ENCODE data around the gene GTF2A1.

GRCh38 chr14:81269979-81270375 lies 49.2 kb upstream of the GTF2A1 start:
- TF ChIP-seq CTCF (conservative IDR thresholded peaks at IDR 0.05; ENCODE audit: low read depth, low read length) (no peak), EZH2 (IDR thresholded peaks at IDR 0.05; ENCODE audit: low read length, unreplicated experiment) (no peak)
